GM21528 (cell line): Measurements from ENCODE around the gene C4orf46.
A peak's percentile ranks its signal among the peaks of the same experiment; 100 is the strongest.
"Not testable (repeated sequence)": the region's sequence is repeated elsewhere in the genome, so short reads cannot be mapped to it uniquely, and the experiment has no call there.

Source experiments
- ATAC-seq: cut with Tn5 transposase; IDR thresholded peaks from one replicate; pipeline ENCODE4 v1.9.1; 2021; ENCODE audit warnings: mild to moderate bottlenecking, moderate library complexity; ENCODE audit not compliant: unreplicated experiment, low FRiP score

The C4orf46 gene

DNA sequence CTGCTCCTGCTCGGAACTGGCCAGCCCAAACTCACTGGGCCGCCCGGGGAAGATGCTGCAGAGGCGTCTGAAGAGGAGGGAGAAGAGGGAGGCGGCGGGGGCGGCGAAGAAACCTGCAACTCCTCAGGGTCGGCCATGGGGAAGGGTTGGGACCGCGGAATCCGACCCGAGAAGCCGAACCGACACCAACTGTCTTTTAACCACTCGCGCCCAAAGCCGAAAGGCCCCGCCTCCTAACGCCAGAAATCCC lies at the start of gene C4orf46:
Gene C4orf46, minus strand, starts transcription at position 223 of the 250 bp plus-strand sequence. Its CDS starts 86 bp downstream, at position 137.
- no peak for ATAC-seq

GRCh38 chr4:158715802-158716201 lies 44.1 kb upstream of the C4orf46 start:
- ATAC-seq = no peak

GRCh38 chr4:158714937-158715336 lies 43.2 kb upstream of the C4orf46 start:
- no peak for ATAC-seq

DNA sequence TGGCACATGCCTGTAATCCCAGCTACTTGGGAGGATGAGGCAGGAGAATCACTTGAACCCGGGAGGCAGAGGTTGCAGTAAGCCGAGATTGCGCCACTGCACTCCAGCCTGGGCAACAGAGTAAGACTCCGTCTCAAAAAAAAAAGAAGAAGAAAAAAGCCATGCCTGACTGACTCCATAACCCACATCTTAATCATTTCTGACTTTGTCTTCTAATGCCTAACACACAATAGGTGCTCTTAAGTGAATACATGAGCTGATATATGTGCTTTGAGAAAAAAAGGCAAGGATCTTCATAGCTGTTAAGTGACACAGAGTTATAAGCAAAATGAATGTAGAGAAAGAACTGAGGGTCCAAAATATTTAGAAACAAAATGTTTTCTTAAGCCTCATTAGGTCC lies 40.9 kb upstream of the C4orf46 start:
- ATAC-seq = not testable (repeated sequence)

DNA sequence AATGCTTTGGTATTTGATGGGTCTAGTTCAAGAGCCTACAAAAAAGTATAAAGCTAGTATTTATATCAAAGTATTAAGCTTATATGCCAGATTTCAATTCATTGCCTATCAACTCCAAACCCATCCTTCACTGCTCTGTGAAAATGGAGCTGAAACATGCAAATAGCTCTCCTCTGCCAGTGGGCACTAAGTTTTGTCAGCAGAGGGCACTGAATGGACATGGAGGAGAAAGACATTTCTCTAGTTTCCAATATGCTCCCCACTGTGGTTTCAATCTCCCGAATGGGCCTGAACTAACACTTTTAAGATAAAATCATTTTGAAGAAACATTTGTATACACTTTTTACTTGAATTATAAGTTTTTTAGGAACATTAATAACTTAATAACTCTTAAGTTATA lies 39.1 kb upstream of the C4orf46 start:
- ATAC-seq = no peak

DNA sequence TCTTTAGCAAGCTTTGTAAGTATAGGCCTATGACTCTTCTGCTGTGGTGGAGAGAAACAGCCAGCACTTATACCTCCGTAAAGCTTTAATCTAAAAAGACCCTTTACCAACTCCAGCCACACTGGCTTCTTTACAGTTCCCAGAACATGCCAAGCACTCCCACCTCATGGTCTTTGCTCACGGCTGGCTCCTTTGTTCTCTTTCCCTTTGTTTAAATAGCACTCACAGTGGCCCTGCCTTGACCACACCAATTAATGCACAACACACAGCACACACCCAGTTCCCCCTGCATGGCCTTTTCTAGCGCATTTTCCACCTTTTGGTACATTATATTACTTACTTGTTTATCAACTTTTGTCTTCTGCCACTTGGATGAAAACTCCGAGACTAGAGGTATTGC lies 32.6 kb upstream of the C4orf46 start:
- ATAC-seq = no peak

DNA sequence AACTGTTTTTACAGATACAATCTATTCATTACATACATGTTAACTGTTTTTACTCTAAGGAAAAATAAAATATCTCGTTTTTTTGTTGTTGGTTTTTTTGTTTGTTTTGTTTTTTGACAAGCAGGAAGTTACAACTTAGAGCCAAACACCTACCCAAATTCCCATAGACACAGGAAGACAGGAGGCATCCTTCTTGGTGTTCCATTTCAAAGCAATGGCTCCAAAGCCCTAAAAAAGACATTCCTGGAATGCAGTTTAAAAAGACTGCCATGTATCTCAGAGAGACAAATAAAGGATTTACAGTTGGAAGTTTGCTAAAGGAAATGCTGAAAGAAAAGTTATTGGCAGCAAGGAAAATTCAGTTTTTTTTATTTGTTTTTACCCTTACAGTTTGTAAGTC lies 17.1 kb upstream of the C4orf46 start:
- no peak for ATAC-seq

DNA sequence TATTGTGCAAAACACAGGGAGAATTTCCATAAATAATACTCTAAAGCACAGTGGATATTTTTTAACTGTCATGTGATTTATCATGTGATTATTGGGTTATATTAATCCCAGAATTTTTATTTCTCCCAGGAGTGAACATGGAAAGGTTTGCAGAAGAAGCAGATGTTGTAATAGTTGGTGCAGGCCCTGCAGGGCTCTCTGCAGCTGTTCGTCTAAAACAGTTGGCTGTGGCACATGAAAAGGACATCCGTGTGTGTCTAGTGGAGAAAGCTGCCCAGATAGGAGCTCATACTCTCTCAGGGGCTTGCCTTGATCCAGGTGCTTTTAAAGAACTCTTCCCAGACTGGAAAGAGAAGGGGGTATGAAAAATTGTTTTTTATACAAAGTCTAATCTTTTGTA lies 10.4 kb upstream of the C4orf46 start:
- ATAC-seq = no peak

GRCh38 chr4:158681629-158682028 lies 9.9 kb upstream of the C4orf46 start:
- no peak for ATAC-seq

DNA sequence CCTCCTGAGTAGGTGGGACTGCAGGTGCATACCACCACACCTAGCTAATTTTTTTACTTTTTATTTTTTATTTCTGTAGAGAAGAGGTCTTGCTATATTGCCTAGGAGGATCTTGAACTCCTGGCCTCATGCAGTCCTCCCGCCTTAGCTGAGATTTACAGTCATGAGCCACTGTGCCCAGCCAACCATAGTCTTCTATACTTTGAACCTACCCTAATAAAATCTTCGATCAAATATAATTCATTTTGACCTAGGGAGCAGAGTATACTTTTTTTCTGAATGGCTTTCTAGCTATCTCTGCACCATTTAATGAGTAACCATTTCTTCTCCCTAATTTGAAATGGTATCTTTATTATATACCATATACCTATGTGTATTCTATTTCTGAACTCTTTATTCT lies 7.1 kb upstream of the C4orf46 start:
- no peak for ATAC-seq

GRCh38 chr4:158676076-158676475 lies 4.4 kb upstream of the C4orf46 start:
- ATAC-seq = no peak

- ATAC-seq = no peak
Measured at GRCh38 chr4:158673633-158674032, 1.9 kb upstream of the C4orf46 start.

GRCh38 chr4:158671915-158672806 lies 474 bp upstream of the C4orf46 start, which contains the start of gene ETFDH:
Gene ETFDH (plus strand): TSS chr4:158672296. CDS start chr4:158672457, 161 bp downstream.
- ATAC-seq = peak; percentile 89

DNA sequence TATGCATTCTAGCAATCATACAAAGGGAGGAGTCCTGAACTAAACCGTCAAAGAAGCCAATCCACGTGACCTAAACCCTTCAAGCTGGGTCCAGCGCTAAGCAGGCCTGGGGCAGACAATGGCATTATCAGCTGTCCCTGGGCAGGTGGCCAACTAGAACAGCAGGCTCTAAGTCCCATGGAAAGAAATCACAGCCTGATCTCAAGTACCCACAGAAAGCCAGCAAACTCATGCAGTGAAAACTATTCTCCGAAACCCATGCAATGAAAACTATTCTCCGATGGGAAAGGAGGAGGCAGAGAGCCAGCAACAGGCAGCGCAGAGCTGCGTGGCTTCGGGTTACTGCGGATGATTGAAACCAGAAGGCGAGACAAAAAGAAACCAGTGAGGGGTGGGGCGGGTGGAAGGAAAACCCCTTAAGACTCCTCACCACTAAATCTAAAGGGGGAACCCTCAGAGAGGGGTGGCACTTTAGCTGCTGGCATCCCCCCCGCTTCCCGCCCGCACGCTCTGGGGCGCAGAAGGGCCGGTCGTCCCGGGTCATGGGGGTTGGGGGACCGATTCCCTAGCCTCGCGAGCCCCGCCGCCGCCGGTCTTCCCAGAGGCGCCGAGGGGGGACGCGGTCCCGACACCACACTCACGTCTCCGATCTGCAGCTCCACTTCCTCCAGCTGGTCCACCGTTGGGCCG lies 567 bp downstream of the C4orf46 start:
- ATAC-seq = peak; percentile 38

DNA sequence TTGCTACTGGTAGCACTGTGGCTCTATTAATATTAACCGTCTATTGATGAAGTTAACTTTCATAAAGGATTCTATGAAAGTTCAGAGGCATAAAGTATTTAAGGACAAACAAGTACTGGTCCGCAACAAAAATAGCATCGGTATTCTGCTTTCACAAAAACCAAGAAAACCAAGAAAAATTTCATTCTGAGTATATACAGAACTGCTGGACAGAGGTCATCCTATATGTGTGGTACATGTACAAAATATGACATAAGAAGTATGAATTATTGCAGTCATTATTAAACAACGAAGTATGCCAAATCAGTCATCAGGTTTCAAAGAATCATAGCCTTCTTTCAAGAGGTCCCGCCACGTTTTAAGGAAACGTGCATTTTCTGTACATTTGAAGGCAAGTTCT lies 2.4 kb downstream of the C4orf46 start:
- ATAC-seq = no peak

GRCh38 chr4:158667651-158668198 lies 4.0 kb downstream of the C4orf46 start:
- ATAC-seq = no peak

DNA sequence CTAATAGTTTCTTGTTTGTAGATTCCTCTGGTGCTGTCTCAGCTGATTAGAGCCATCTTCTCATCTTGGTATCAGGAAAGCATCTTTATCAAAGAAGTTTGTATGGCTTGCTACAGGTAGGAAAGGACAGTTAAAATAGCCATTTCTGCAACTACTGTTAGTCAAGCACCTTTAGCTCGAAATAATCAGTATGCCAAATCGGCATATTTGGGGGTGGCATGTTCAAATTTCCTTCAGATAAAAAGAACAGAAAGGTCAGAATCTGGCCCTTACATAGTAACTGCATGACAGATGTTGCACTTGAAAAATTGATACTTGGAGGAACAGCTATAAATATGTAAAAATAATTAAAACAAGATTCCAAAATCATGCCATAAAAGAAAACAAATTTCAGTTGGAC lies 4.8 kb downstream of the C4orf46 start:
- no peak for ATAC-seq

DNA sequence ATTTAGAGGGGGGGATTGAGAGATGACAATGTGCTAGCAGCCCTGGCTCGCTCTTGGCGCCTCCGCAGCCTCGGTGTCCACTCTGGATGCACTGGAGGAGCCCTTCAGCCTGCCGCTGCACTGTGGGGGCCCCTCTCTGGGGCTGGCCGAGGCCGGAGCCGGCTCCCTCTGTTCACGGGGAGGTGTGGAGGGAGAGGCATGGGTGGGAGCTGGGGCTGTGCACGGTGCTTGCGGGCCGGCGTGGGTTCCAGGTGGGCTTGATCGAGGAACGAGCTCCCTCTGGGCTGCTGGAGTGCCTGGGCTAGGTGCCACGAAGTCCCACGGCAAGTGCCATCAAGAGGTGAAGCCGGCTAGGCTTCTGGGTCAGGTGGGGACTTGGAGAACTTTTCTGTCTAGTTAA lies 6.9 kb downstream of the C4orf46 start:
- no peak for ATAC-seq

DNA sequence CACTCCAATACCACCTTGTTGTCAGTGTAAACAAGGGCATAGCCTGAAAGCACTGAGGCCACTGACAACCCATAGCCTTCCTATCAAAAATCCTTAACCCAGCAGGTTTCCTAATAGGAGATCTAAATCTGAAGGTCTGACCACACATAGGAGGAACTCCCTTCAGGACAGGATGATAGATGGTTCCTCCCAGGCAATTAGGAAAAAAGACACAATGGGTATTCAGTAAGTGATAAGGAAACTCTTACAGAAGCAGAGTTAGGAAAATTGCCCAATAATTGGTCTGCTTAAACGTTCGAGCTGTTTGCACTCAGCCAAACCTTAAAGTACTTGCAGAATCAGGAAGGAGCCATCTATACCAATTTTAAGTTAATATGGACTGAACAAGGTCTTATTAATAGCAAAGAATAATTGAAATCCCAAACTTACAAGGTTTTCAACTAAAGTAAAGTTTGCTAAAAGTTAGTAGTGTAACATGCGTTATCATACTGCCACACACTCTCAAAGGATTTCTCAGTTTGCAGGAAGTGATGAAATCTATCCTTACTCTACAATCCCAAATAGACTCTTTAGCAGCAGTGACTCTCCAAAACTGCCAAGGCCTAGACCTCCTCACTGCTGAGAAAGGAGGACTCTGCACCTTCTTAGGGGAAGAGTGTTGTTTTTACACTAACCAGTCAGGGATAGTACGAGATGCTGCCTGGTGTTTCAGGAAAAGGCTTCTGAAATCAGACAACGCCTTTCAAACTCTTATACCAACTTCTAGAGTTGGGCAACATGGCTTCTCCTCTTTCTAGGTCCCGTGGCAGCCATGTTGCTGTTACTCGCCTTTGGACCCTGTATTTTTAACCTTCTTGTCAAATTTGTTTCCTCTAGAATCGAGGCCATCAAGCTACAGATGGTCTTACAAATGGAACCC lies 7.7 kb downstream of the C4orf46 start:
- ATAC-seq = not testable (repeated sequence)

- ATAC-seq = not testable (repeated sequence)
Measured at GRCh38 chr4:158663255-158663654, 8.4 kb downstream of the C4orf46 start.

DNA sequence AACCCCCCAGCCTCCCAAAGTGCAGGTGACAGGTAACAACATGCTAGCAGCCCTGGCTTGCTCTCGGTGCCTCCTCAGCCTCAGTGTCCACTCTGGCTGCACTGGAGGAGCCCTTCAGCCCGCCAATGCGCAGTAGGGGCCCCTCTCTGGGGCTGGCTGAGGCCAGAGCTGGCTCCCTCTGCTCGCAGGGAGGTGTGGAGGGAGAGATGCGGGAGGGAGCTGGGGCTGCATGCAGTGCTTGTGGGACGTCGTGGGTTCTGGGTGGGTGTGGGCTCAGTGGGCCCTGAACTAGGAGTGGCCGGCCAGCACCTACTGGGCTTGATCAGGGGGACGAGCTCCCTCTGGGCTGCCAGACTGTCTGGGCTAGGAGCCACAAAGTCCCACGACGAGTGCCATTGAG lies 14.4 kb downstream of the C4orf46 start:
- ATAC-seq = no peak
